Activated T-helper 17 cell treated with anti-CD3 and anti-CD28 coated beads, Interleukin-2, amount 50 U/mL, for 72 hours (primary cell): ENCODE results near the gene SNAP47. TPM values are rescaled to one million over a fixed set of nuclear protein-coding genes. Genes with fewer than 3 reads are reported as not detected.

ENCODE experiments used
- ATAC-seq: fragments of 150-1000 bp; cut with Tn5 transposase; replicated peaks from 2 replicates; pipeline ENCODE4 v1.10.0; 2021; ENCODE audit warnings: mild to moderate bottlenecking, moderate library complexity
- H3K27ac Mint-ChIP-seq: one replicate; pipeline ENCODE4 v1.8.0; 2022; ENCODE audit warnings: mixed read lengths
- H3K27me3 Mint-ChIP-seq: one replicate; pipeline ENCODE4 v1.8.0; 2022; ENCODE audit warnings: mixed read lengths
- H3K36me3 Mint-ChIP-seq: one replicate; pipeline ENCODE4 v1.8.0; 2022; ENCODE audit warnings: low read depth, mild to moderate bottlenecking, mixed read lengths
- H3K4me1 Mint-ChIP-seq: one replicate; pipeline ENCODE4 v1.8.0; 2022; ENCODE audit warnings: mixed read lengths
- H3K4me3 Mint-ChIP-seq: one replicate; pipeline ENCODE4 v1.8.0; 2022; ENCODE audit warnings: mild to moderate bottlenecking, mixed read lengths
- H3K9me3 Mint-ChIP-seq: one replicate; pipeline ENCODE4 v1.8.0; 2022; ENCODE audit warnings: mixed read lengths
- total RNA-seq, 2 donors: library from RNA; stranded (reverse); gene quantifications; one replicate each; pipeline ENCODE4 v1.2.3, GENCODE V29; 2022

Gene SNAP47
- total RNA-seq, 2 donors from 2014 or later, result 42.9 to 53.6 TPM

DNA sequence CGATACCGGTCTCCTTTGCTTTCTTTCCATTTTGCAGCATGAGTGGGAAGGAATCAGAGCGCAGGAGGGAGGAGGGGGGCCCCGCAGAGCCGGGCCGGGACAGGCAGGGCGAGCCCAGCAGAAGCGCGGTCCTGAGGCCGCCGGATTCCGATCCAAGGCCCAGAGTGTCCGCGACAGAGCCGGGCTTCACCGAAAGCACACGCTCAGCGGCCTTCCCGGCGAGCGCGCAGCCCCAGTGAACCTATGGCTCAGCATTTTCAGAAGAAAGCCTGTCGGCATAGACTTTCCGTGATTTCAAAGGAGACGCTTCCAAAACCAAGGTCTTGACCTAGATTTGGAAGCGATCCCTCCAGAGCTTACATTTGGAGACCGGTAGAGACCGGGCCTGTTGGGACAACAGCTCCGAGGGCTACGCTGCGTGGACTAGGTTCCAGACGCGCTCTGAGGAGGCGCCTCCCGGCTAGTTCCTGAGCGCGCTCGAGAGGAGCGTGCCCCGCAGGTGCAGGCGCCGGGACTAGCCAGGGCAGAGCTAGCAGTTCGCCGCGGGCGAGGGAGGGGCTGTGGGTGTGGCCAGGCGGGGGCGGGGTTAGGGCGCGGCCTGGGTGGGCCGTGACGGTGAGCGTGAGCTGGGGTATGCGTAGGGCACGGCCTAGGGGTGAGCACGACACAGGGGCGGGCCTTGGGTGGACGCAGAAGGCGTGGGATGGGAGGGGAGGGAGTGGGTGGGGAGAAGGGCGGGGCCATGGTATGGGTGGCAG lies 52.5 kb downstream of the SNAP47 start:
- Mint-ChIP-seq H3K36me3 (peaks cover 2% of the 10 kb centered on the region), H3K9me3 (no peaks in the 10 kb centered on the region), H3K27me3 (no peaks in the 10 kb centered on the region), H3K27ac (peak overlapping the region; percentile 40), H3K4me1 (no peaks in the 10 kb centered on the region), H3K4me3 (peak overlapping the region; percentile 82)
- peak; percentile 91 for ATAC-seq

DNA sequence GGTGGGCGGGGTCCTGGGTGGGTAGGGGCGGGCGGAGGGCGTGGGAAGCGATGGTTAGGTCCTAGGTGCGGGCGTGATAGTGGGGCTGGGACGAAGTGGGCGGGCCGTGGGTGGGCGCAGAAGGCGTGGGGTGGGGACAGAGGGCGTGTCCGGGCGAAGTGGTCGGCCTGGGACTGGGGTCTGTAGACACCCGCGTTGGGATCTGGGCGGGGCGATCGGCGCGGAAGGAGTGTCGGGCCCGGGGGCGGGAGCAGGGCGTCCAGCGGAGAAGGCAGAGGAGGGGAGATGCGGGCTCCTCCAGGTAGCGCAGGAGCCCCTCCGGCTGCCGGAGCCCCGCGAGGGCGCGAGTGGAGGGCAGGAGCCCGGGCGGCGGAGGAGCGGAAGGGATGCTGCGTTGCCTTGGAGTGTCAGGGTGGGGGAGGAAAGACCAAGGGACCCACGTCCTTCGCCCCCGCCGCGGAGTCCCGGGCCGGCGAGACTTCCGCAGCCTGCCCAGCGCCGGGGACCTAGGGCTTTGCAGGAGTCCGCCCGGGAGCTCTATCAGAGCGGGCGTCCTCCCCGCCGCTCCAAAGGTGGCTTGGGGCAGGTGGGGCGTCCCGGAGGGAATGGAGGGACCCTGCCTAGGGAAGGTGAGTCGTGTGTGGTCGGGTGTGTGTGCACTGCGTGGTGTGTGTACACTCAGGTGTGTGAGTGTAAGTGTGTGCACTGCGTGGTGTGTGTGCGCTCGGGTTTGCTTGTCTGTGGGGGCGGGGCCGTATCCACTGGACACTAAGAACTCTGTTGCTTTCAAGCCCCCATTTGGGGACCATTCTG lies 53.2 kb downstream of the SNAP47 start:
- H3K4me3 Mint-ChIP-seq, result peak overlapping the region; percentile 82
- no peaks in the 10 kb centered on the region for H3K4me1 Mint-ChIP-seq
- no peaks in the 10 kb centered on the region for H3K27me3 Mint-ChIP-seq
- H3K36me3 Mint-ChIP-seq, result no peaks in the 10 kb centered on the region
- H3K27ac Mint-ChIP-seq, result no peak overlapping the region
- peak; percentile 74 for ATAC-seq
- H3K9me3 Mint-ChIP-seq, result no peaks in the 10 kb centered on the region

DNA sequence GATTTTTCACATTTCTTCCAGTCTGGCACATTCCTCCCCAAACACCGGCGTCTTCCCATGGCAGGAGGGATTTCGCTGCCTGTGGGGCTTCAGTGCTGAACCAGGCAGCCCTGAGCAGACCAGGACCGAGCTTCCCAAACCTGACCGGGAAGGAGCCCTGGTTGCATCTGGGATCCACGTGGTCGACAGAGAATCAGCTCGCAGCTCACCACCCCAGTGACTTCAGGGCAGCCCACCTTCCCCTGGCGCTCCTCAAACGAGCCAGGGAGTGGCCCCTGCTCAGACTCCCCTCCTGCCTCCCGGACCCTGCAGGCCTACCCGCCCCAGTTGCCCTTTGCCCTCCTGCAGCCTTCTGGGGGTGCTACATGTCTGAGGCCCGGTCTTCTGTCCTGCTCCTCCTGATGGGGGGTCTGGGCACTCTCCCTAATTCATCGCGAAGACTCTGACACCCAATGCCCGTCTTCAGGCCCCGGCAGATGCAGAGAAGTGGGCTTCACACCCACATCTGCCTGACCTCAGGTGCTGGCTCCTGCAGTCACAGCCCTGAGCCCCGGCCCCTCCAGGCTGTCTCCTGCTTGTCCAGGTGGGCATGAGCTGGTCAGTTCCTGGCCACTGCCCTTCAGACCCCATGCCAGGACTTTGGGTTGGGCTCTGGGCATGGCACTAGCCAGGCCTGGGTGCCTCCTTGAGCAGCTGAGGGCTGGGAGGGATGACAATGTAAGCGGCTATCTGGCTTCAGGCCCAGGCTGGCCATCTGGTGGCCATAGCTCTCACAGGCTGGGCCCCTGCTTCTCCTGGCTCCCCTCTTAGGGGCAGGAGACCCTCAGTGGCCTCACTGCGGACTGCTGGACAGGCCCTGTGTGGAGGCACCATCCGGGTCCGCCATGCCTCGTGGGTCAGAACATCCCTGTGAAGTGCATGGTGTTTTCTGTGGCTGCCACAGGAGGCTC lies 54.1 kb downstream of the SNAP47 start:
- ATAC-seq, result no peak
- H3K27me3 Mint-ChIP-seq, result no peaks in the 10 kb centered on the region

DNA sequence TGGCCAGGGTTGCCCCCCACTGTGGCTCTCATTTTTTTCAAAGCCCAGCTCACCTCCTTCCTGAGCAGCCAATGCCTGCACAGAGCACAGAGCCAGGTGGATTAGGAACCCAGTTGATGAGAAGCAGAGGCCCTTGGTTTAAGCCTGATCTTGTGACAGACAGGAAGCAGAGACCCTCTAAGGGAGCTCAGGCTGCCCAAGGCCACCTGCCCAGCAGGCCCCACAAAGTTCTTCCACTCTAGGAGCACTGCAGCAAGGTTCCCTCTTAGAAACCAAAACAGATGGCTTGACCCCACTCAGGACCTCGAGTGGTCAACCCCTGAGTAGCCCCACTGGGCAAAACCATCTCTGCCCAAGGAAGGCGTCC lies 54.8 kb downstream of the SNAP47 start:
- H3K4me1 Mint-ChIP-seq, result no peaks in the 10 kb centered on the region

More for the DNA sequence above, 54.1 kb downstream of the SNAP47 start:
- Mint-ChIP-seq H3K27ac (no peak overlapping the region), H3K4me3 (peak overlapping the region; percentile 82), H3K9me3 (no peaks in the 10 kb centered on the region), H3K36me3 (no peaks in the 10 kb centered on the region), H3K4me1 (no peaks in the 10 kb centered on the region)

DNA sequence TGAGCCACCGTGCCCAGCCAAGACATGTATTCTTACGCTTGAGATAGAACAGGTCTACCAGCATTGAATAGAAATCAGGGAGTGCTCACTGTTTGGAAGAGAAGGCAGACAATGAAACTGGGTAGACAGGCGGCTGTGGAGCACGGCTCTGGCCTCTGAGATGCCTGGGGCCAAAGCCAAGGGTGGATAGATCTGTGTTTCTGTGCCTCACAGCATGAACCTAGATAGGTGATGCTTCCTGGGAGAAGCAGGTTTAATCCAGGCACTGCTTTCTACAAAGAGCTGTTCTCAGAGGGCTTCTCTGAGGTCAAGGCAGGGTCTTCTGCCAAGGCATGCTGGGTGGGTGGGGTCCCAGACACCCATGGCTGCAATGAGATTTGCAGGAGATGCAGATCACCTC lies 55.6 kb downstream of the SNAP47 start:
- Mint-ChIP-seq H3K27ac (no peak overlapping the region), H3K36me3 (no peaks in the 10 kb centered on the region), H3K9me3 (no peaks in the 10 kb centered on the region), H3K4me3 (no peak overlapping the region), H3K4me1 (no peaks in the 10 kb centered on the region), H3K27me3 (no peaks in the 10 kb centered on the region)
- no peak for ATAC-seq

More for the DNA sequence above, 54.8 kb downstream of the SNAP47 start:
- Mint-ChIP-seq H3K9me3 (no peaks in the 10 kb centered on the region), H3K27ac (no peak overlapping the region), H3K27me3 (no peaks in the 10 kb centered on the region), H3K36me3 (no peaks in the 10 kb centered on the region), H3K4me3 (no peak overlapping the region)
- no peak for ATAC-seq

DNA sequence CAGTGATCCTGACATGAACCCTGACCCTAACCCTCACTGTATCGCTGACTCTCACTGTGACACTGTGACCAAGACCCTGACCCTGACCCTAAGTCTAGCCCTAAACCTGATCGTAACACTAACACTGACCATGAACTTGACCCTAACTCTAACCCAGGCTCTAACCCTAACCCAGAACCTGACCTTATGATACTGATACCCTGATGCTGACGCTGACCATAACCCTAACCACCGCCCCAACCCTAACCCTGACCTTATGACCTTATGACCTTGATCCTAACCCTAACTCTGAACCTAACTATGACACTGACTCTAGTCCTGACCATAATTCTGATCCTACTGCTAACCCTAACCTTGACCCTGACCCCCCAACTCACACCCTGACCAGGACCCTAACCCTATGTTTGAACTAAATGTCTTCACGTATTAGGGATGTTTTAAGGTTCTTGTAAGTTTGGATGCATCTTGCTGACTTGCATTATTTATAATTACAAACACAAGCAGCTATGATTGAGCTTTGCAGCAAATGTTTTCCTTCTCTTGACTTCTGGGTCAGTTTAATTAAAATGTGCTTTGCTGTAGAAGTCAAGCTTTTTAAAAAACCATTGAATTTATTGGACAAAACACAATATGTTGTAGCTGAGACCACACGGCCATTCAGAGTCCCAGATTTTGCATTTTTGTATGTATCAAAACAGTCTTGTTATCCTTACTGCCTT lies 56.3 kb downstream of the SNAP47 start:
- Mint-ChIP-seq H3K4me1 (no peaks in the 10 kb centered on the region), H3K27me3 (no peaks in the 10 kb centered on the region), H3K9me3 (no peaks in the 10 kb centered on the region), H3K27ac (no peak overlapping the region), H3K36me3 (no peaks in the 10 kb centered on the region), H3K4me3 (no peak overlapping the region)
- ATAC-seq, result no peak

DNA sequence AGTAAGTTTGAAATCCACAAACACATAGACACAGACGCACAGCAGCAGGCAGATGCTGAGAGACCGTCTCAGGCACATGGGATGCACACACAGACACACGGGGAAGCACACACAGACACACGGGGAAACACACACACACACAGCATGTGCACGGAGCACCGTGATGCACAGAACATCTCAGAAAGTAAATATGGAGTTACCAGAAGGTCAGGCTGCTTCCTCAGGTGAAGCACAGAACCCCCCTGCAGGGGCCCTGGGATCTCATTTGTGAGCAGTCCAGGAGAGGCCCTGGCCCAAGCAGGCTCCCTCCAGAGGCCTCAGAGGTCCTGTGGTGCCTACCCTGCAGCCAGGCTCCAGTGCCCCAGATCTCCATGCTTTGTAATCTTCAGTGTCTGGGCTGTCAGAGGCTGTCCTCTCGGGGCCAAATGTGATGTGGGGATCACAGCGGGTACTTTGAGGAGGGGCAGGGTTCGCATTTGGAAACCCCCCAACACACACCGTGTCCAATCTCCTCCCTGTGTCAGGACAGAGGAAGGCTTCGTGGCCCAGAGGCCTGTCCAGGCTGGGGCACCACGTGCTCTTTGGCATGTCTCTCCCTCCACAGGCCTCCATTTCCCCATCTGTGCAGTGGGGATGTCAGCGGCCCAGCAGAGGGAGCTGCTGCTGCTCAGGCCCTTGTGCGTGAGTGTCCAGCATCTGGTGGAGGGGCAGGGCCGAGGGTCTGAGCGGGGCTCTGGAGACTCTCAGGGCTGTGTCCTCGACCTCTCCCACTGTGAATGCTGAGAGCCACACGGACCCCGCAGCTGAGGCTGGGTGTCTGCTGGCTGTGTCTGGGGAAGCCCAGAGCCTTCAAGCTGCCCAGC lies 57.2 kb downstream of the SNAP47 start:
- Mint-ChIP-seq H3K27ac (no peak overlapping the region), H3K9me3 (no peaks in the 10 kb centered on the region), H3K4me3 (no peak overlapping the region), H3K4me1 (no peaks in the 10 kb centered on the region), H3K36me3 (no peaks in the 10 kb centered on the region), H3K27me3 (no peaks in the 10 kb centered on the region)
- ATAC-seq, result no peak

DNA sequence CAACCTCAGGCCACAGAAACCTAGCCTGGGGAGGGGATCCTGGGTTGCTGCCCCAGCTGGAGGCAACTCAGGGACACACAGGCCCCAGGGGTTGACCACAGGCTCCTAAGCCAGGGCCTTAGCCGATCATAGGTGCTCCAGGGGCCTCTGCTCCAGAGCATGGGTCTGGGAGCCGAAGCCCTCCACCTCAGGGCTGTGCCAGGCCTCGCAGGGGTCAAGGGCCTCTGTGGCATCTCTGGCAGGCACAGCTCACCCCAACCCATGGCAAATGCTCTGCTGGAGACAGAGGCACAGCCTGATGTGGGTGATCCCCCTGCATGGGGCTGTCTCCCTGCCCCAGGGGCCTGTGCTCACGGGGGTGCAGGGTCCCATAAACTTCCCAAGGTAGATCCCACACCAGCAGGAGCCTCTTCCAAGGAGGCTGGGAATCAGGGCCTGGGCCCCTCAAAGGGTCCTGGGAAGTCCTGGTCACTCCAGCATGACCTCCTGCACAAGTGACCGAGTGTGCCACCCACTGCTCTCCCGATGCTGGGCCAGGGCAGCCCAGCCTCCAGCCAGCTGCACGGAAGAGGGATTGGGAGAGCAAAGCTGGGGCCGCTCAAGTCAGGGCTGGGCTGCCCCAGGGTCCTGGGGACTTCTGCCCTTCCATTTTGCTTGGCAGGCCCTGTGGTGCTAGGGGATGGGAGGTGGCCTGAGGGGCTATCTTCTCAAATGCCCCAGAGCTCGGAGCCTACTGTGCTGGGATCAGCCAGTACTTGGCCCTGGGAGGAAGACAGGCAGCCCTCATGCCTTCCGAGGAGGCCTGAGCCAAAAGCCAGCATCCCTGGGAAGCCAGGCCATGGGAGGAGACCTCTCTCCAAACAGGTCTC lies 58.1 kb downstream of the SNAP47 start:
- no peak for ATAC-seq
- no peaks in the 10 kb centered on the region for H3K36me3 Mint-ChIP-seq
- no peak overlapping the region for H3K4me3 Mint-ChIP-seq
- no peaks in the 10 kb centered on the region for H3K9me3 Mint-ChIP-seq
- no peaks in the 10 kb centered on the region for H3K27me3 Mint-ChIP-seq
- no peak overlapping the region for H3K27ac Mint-ChIP-seq
- no peaks in the 10 kb centered on the region for H3K4me1 Mint-ChIP-seq

DNA sequence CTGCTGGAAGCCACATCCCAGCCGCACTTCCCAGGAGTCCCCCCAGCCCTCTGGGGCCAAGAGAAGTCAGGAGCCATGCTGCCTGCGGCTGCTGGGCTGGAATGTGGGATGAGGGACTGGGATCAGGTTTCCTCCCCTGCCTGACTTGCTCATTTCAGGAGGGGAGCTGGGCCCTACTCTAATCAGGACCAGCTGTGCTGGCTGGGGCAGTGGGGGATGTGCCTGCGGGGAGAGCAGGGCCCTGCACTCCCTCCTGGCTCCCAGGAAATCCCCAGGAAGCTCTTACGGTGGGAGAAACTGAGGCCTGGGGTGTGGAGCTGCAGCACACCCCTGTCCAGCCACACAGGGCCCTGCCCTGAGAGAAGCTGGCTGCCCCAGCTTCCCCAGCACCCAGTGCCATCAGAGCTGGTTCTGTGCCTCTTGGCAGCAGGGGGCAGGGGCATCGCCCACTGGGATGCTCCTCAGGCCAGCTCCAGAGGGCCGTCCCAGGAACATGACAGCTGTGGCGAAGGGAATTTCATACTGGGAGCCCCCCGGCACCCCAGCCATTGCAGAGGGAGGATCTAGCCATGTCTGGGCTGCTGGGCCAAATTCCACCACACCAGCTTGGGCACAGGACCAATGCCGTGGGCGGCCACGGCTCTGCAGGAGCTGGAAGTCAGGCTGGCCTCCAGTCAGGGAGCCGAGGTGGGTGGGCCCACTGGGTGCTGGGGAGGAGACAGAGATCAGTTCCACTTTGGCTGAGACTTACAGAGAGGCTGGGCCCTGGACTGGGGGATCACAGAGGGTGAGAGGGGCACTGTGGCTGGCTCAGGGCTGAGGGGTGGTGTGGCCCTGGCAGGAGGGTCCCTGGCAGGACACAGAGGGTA lies 58.9 kb downstream of the SNAP47 start:
- no peak for ATAC-seq

DNA sequence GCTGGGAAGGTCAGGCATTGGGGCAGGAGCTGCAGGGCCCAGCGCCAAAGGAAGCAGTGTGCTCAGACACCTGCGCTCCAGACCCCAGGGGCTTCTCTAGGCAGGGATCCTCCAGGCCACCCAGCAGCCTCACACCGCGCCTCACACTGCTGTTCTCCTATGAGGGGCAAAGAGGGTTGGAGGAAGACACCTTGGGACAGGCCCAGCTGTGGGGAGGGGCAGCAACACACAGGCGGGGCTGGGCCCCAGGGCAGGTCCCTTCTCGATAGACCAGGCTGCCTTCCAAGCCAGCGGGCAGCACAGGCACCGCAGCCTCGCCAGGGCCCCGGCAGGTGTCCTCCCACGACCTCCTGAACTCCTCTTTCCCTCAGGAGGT lies 59.6 kb downstream of the SNAP47 start:
- H3K9me3 Mint-ChIP-seq, result no peaks in the 10 kb centered on the region
- no peak overlapping the region for H3K4me3 Mint-ChIP-seq
- no peak overlapping the region for H3K27ac Mint-ChIP-seq
- no peaks in the 10 kb centered on the region for H3K36me3 Mint-ChIP-seq
- H3K27me3 Mint-ChIP-seq, result no peaks in the 10 kb centered on the region
- no peak for ATAC-seq
- no peaks in the 10 kb centered on the region for H3K4me1 Mint-ChIP-seq

More for the DNA sequence above, 58.9 kb downstream of the SNAP47 start:
- no peaks in the 10 kb centered on the region for H3K36me3 Mint-ChIP-seq
- H3K9me3 Mint-ChIP-seq, result no peaks in the 10 kb centered on the region
- H3K4me1 Mint-ChIP-seq, result no peaks in the 10 kb centered on the region
- H3K4me3 Mint-ChIP-seq, result no peak overlapping the region
- no peak overlapping the region for H3K27ac Mint-ChIP-seq
- H3K27me3 Mint-ChIP-seq, result no peaks in the 10 kb centered on the region

DNA sequence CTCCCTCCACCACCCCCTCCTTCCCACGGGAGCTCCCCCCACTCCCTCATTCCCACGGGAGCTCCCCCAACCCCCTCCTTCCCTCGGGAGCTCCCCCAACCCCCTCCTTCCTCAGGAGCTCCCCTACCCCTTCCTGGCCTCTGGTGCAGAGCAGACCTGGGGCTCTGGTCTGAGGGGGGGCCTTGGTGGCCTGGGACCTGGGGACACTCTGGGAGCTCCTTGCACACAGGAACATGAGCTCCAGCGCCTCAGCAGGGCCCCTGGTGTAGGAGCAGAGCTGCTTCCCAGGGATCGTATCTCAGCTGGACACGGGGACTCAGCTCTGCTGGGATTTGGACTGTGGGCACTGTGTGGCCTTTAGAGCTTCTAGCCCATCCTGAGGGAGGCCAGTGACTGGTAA lies 60.5 kb downstream of the SNAP47 start:
- Mint-ChIP-seq H3K4me3 (no peak overlapping the region), H3K27me3 (no peaks in the 10 kb centered on the region), H3K9me3 (no peaks in the 10 kb centered on the region), H3K4me1 (no peaks in the 10 kb centered on the region), H3K27ac (no peak overlapping the region), H3K36me3 (no peaks in the 10 kb centered on the region)
- ATAC-seq, result no peak
